Neural crest cell (in vitro differentiated cells): ENCODE results near the gene DBH. TPM values are rescaled to one million over a fixed set of nuclear protein-coding genes. Genes with fewer than 3 reads are reported as not detected.

Experiments used
- DNase-seq: peaks from one replicate; pipeline ENCODE4 v3.0.0; 2021; ENCODE audit warnings: low read depth, mixed read lengths, low spot score
- H3K27ac Mint-ChIP-seq: one replicate; pipeline ENCODE4 v1.8.0; 2021; ENCODE audit warnings: mild to moderate bottlenecking, mixed read lengths; ENCODE audit not compliant: unreplicated experiment
- H3K27me3 Mint-ChIP-seq: 2 replicates; pipeline ENCODE4 v1.8.0; 2021; ENCODE audit warnings: low read depth, mild to moderate bottlenecking, mixed read lengths
- H3K36me3 Mint-ChIP-seq: 2 replicates; pipeline ENCODE4 v1.8.0; 2021; ENCODE audit warnings: low read depth, mild to moderate bottlenecking, mixed read lengths
- H3K4me1 Mint-ChIP-seq: 2 replicates; pipeline ENCODE4 v1.8.0; 2021; ENCODE audit warnings: mixed read lengths
- H3K4me3 Mint-ChIP-seq: one replicate; pipeline ENCODE4 v1.8.0; 2021; ENCODE audit warnings: mild to moderate bottlenecking, mixed read lengths
- H3K9me3 Mint-ChIP-seq: 2 replicates; pipeline ENCODE4 v1.8.0; 2021; ENCODE audit warnings: mixed read lengths
- CTCF ChIP-seq: fragments of 200-600 bp; sonication (generic); conservative IDR thresholded peaks from 2 replicates; pipeline ENCODE4 v1.5.0; 2021; ENCODE audit warnings: antibody characterized with exemption, mild to moderate bottlenecking
- total RNA-seq: library from RNA; stranded (reverse); gene quantifications from 2 replicates; pipeline ENCODE4 v1.2.1, GENCODE V29; 2021

Gene DBH
- total RNA-seq, 1 donor from 2014 or later = 0.75 TPM

DNA sequence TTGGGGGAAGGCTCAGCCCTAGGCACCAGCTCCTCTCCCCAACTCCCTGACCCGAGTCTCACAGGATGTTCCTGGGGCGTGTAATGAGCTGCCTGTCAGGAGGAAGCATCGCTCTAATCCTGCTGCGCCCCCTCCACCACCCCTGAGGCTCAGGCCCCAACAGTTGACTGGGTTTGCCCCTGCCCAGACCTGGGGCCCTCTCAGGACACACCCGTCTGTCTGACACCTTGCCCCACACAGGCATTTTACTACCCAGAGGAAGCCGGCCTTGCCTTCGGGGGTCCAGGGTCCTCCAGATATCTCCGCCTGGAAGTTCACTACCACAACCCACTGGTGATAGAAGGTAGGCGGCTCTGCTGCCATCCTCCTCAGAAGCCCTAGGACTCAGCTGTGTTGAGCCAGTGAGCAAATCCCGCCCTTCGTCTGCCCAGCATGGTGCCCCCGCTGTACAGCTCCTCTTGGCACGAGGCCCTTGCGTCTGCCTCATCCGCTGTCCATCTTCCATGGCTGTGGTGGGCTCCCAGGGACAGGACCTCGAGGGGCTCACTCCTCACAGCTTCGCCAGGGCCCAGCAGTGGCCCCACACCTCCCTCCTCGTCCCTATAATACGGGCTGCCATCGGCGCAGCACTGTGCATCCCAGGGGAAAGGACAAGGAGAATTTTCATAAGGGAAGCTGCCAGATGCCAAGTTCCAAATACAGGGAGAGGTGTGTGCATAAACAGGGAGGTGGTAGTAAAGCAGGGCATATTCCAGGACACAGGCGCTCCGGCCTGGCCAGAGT lies 8.0 kb downstream of the DBH start:
- Mint-ChIP-seq H3K9me3 (no peaks in the 10 kb centered on the region), H3K27ac (no peak overlapping the region), H3K36me3 (no peaks in the 10 kb centered on the region), H3K4me1 (no peaks in the 10 kb centered on the region), H3K27me3 (peaks cover 5% of the 10 kb centered on the region), H3K4me3 (no peak overlapping the region)
- no peak for TF ChIP-seq CTCF
- DNase-seq = no peak

DNA sequence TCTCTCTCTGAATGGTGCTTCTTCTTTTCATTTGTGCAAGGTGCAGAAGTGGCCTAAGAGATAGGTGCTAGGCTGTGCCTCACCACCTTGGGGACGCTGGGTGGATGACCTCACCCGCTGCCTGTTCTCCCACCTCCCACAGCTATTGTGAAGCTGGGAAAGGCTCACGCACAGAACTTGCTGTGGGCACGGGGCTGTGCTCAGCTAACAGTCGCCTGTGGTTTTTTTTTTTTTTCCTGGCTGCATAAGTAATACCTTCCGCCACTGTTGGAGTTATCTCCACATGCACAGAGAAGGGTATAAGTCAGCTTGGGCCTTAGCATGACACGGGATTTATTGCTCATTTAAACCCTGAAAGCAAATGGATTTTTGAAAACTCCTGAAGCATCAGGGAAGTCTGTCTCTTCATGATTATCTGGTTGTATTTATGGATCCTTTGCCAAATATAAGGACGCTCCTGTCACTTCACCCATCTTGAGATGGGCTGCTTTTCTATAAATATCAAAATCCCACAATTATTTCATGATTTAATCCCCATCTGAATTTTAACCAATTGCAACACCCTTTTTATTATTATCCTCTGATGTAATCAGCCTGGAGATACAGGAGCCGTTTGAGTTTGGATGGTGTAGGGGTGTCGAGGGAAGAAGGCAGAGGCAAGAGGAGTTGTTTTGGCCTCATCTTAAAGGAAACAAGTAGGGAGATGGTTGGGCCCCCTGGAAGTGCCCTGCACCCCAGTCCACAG lies 9.0 kb downstream of the DBH start:
- peaks cover 4% of the 10 kb centered on the region for H3K27me3 Mint-ChIP-seq
- H3K4me1 Mint-ChIP-seq = peaks cover 4% of the 10 kb centered on the region
- no peak overlapping the region for H3K27ac Mint-ChIP-seq
- no peaks in the 10 kb centered on the region for H3K36me3 Mint-ChIP-seq
- TF ChIP-seq CTCF = no peak
- no peak for DNase-seq
- no peak overlapping the region for H3K4me3 Mint-ChIP-seq
- no peaks in the 10 kb centered on the region for H3K9me3 Mint-ChIP-seq

DNA sequence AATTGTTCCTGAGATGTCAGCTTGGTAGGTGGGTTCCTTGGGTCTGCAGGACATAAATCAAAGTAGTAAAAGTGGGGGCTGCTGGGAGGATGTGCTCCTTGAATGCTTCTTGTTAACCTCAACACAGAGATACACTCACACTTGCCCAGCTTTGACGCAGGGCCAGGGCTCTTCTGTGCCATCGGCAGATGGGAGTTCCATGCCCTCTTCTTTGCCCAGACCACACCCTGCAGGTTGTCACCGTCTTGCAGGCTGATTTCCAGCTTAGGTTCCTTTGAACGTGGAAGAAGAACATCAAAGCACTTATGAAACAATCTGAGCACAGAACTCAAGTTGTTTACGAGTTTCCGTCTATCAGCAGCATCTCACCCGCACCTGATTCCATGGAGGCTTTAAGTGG lies 11.0 kb downstream of the DBH start:
- TF ChIP-seq CTCF = no peak
- Mint-ChIP-seq H3K27me3 (no peaks in the 10 kb centered on the region), H3K9me3 (no peaks in the 10 kb centered on the region), H3K36me3 (no peaks in the 10 kb centered on the region), H3K4me1 (peaks cover 4% of the 10 kb centered on the region), H3K4me3 (no peak overlapping the region), H3K27ac (no peak overlapping the region)
- no peak for DNase-seq

GRCh38 chr9:133647765-133648469 lies 11.8 kb downstream of the DBH start:
- H3K4me1 Mint-ChIP-seq = peaks cover 4% of the 10 kb centered on the region
- no peak overlapping the region for H3K27ac Mint-ChIP-seq
- TF ChIP-seq CTCF = no peak
- no peaks in the 10 kb centered on the region for H3K9me3 Mint-ChIP-seq
- no peak for DNase-seq
- no peaks in the 10 kb centered on the region for H3K27me3 Mint-ChIP-seq
- H3K4me3 Mint-ChIP-seq = no peak overlapping the region
- H3K36me3 Mint-ChIP-seq = no peaks in the 10 kb centered on the region

- DNase-seq = no peak
- no peak overlapping the region for H3K4me3 Mint-ChIP-seq
- H3K36me3 Mint-ChIP-seq = no peaks in the 10 kb centered on the region
- no peaks in the 10 kb centered on the region for H3K9me3 Mint-ChIP-seq
- H3K27ac Mint-ChIP-seq = no peak overlapping the region
- no peak for TF ChIP-seq CTCF
- H3K27me3 Mint-ChIP-seq = peaks cover 4% of the 10 kb centered on the region
- H3K4me1 Mint-ChIP-seq = peaks cover 4% of the 10 kb centered on the region
Observed at GRCh38 chr9:133649194-133649593, 13.0 kb downstream of the DBH start.
